Nephron progenitor cell (in vitro differentiated cells): ENCODE measurements around the gene ICOSLG.
"Not testable (repeated sequence)": the region's sequence is repeated elsewhere in the genome, so short reads cannot be mapped to it uniquely, and the experiment has no call there.

Source experiments
- DNase-seq: peaks from one replicate; pipeline ENCODE4 v3.0.0; 2021
- H3K27ac Mint-ChIP-seq: 2 replicates; pipeline ENCODE4 v1.8.0; 2021; ENCODE audit warnings: mild to moderate bottlenecking, moderate library complexity, mixed read lengths
- H3K27me3 Mint-ChIP-seq: 2 replicates; pipeline ENCODE4 v1.8.0; 2021; ENCODE audit warnings: mild to moderate bottlenecking, low read depth, mixed read lengths; ENCODE audit not compliant: poor library complexity
- H3K36me3 Mint-ChIP-seq: 2 replicates; pipeline ENCODE4 v1.8.0; 2021; ENCODE audit warnings: low read depth, mixed read lengths
- H3K4me1 Mint-ChIP-seq: 2 replicates; pipeline ENCODE4 v1.8.0; 2021; ENCODE audit warnings: mixed read lengths
- H3K4me3 Mint-ChIP-seq: 2 replicates; pipeline ENCODE4 v1.8.0; 2021; ENCODE audit warnings: mild to moderate bottlenecking, moderate library complexity, mixed read lengths
- H3K9me3 Mint-ChIP-seq: 2 replicates; pipeline ENCODE4 v1.8.0; 2021; ENCODE audit warnings: mild to moderate bottlenecking, moderate library complexity, mixed read lengths
- TF ChIP-seq, protein P1 (sequence below): fragments of 200-600 bp; sonication (generic); IDR thresholded peaks from 2 replicates; pipeline ENCODE4 v1.5.0; 2021; ENCODE audit warnings: antibody characterized with exemption

Gene ICOSLG

DNA sequence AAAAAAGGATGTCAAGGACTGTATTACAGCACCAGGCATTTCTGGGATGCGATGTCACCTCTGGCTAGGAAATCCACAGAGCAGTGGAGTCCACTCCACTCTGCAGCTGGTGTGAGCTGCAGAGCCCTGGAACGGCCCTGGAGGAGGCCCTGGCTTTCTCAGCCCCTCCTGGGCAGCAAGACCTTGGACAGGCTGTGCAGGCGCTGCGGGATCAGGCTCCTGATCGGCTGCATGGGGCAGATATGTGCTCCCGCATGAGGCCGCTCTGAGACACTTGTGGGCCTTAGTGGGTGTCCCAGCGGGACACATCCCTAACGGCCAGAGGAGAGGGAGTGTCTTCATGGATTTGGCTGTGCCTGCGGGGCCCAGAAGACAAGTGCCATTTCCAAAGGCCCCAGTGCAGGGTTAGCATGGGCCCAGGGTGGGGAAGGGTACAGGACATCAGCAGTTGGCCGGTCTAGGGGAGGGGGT lies 14.8 kb upstream of the ICOSLG start:
- H3K9me3 Mint-ChIP-seq: no peaks in the 10 kb centered on the region
- no peak overlapping the region for H3K4me3 Mint-ChIP-seq
- H3K27ac Mint-ChIP-seq: no peak overlapping the region
- TF ChIP-seq, protein P1, sequence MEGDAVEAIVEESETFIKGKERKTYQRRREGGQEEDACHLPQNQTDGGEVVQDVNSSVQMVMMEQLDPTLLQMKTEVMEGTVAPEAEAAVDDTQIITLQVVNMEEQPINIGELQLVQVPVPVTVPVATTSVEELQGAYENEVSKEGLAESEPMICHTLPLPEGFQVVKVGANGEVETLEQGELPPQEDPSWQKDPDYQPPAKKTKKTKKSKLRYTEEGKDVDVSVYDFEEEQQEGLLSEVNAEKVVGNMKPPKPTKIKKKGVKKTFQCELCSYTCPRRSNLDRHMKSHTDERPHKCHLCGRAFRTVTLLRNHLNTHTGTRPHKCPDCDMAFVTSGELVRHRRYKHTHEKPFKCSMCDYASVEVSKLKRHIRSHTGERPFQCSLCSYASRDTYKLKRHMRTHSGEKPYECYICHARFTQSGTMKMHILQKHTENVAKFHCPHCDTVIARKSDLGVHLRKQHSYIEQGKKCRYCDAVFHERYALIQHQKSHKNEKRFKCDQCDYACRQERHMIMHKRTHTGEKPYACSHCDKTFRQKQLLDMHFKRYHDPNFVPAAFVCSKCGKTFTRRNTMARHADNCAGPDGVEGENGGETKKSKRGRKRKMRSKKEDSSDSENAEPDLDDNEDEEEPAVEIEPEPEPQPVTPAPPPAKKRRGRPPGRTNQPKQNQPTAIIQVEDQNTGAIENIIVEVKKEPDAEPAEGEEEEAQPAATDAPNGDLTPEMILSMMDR: no peak
- H3K36me3 Mint-ChIP-seq: no peaks in the 10 kb centered on the region
- H3K4me1 Mint-ChIP-seq: no peaks in the 10 kb centered on the region
- peaks cover 12% of the 10 kb centered on the region for H3K27me3 Mint-ChIP-seq
- no peak for DNase-seq

DNA sequence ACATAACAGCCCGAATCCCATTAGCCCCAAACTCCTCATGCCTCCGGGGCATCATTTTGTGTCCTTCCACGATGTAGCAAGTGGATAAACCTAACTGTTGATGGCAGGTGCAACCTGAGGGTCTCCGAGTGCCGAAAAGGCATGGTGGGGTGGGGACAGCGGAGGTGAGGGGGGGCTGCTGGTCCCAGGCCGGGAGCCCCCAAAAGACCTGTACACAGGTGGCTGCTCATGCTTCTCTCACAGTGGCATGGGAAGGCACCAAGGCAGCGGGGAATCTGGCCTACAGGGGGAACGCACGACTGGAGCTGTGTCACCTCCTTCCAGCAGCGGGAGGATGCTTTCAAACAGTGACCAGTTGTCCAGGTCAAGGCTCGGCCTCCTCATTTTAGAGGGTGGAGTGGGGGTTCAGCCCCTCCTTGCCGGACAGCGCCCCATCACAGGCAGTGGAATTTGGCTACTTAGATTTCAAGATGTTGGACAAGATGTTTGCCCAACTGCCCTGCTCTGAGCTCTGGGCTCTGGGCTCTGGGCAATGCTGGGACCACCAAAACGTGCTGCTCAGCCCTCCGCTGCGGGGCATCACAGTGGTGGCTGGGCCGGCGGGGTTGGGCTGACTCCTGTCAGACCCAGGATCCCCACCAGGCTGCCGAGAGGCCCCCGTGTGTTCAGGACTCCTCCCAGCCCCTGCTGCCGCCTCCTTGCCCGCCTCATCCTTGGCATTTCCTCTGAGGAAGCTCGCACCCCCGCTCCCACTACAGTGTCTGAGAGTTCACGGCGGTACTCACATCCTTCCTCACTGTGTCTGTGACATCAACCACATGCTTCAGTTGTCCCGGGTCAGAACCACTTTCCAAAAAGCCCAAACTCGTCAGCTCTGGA lies 13.3 kb upstream of the ICOSLG start:
- Mint-ChIP-seq H3K4me3 (no peak overlapping the region), H3K36me3 (no peaks in the 10 kb centered on the region), H3K27ac (no peak overlapping the region), H3K9me3 (no peaks in the 10 kb centered on the region), H3K4me1 (no peaks in the 10 kb centered on the region), H3K27me3 (peaks cover 5% of the 10 kb centered on the region)
- no peak for DNase-seq
- TF ChIP-seq, protein P1: no peak

DNA sequence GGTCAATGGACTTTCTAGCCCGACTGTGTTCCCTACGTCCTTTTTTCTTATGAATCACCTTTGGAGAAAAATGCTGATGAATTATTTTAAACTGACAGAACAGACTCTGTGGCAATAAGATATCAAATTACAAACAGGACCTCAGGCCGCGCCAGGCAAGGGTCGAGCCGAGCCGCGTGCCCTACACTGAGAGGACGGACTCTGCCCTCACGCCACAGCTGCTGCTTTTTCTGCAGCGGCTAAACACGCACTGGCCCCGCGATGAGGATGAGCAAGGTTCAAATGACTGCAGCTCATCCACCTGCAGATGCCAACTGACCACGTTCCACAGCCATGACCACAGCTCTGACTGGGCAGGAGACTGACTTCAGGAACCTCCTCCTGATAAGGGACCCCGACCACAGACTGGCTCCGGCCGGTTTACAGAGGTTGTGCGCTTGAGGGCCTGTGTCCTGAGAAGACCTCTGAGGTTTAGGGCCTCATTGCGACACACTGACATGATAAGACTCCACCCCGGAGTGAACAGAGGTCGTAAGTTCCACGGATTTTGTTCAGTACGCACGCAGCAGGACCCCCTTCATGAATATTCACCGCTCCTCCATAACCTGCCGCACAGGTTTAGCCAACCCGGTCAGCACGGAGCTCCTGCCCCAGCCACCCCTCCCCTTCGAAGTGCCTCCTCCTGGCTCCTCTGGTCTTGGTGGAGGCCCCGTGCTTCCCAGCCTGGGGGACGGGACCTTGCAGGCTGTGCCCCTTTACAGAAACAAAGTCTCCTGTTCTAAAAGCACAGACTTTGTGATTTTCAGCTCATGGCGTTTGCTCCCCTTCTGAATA lies 8.7 kb upstream of the ICOSLG start:
- H3K9me3 Mint-ChIP-seq, H3K27ac Mint-ChIP-seq, H3K4me1 Mint-ChIP-seq, H3K27me3 Mint-ChIP-seq, H3K36me3 Mint-ChIP-seq, DNase-seq, H3K4me3 Mint-ChIP-seq: not testable (repeated sequence)

DNA sequence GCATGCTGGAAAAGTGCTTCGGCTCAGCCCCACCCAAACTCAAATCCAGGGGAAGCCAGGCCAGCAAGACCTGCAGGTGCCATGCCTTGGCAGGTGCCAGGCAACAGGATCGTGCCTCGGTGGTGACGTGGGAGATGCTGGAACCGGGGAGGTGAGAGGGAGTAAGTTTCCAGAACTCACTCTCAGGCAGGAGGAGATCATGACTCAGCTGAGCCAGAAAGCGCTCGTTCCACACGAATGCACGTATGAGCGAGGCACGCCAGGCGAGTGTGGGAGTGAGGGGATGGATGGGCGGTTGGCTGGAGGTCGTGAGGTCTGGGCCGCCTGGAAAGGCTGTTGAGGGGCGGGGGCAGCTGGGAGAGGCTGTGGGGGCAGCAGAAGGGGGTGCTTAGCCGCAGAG lies 7.2 kb upstream of the ICOSLG start:
- not testable (repeated sequence) for H3K27ac Mint-ChIP-seq, H3K27me3 Mint-ChIP-seq, H3K9me3 Mint-ChIP-seq, DNase-seq, H3K4me3 Mint-ChIP-seq, H3K4me1 Mint-ChIP-seq, H3K36me3 Mint-ChIP-seq

DNA sequence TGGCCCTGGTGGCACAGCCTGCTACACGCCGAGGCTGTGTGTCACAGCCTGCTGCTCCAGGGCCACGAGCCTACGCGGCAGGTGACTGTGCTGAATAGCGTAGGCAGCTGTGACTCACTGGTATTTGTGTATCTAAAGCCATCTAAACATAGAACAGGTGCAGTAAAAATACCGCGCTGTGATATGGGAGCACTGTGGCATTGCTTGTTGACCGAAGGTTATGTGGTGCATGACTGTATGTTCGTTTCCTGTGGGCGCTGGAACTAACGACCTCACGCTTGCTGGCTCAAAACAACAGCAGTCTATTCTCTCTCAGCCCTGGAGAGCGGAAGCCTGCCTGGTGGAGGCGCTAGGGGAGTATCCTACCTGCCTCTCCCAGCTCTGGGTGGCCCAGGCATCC lies 3.2 kb upstream of the ICOSLG start:
- H3K4me3 Mint-ChIP-seq, H3K27ac Mint-ChIP-seq, H3K36me3 Mint-ChIP-seq, H3K4me1 Mint-ChIP-seq, H3K9me3 Mint-ChIP-seq, H3K27me3 Mint-ChIP-seq, DNase-seq: not testable (repeated sequence)

DNA sequence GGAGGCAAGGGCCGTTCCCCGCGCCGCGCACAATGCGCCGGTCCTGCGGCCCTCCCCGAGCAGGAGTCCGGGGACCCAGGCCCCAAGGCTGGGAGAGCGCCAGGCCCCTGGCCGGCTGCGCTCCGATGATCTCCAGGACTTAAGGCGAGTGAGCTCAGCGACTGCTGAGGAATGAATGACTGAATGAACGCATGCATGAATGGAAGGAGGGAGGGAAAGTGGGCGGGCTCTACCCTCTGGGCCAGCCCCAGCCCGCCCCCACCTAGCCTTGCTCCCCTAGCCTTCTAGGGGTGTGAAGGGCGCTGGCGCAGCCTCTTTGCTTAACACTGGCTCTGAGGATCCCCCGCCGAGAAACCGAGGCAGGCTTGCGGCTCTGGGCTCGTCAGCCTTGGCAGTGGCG lies 538 bp upstream of the ICOSLG start:
- DNase-seq, H3K27me3 Mint-ChIP-seq: not testable (repeated sequence)

DNA sequence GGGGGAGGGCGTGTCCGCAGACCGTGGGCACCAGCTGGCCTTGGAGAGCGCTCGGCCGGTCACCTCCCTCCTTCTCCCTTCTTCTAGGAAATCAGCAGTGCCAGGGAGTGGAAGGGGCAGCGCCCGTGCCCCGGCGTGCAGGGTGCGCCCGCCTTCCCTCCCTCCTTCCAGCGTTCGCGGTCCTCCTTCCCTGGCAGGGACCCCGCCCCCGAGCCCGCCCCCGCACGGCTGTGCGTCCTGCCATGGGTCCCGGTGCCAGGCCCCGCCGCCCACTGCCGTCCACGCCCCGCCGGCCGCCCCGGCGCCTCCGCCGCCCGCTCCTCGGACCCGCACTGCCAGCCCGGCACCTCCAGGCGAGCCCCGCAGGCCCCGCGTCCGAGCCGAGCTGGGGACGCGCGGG lies 390 bp downstream of the ICOSLG start:
- not testable (repeated sequence) for H3K9me3 Mint-ChIP-seq, H3K27me3 Mint-ChIP-seq, H3K27ac Mint-ChIP-seq, H3K4me3 Mint-ChIP-seq, H3K36me3 Mint-ChIP-seq, DNase-seq, H3K4me1 Mint-ChIP-seq

More for the DNA sequence above, 538 bp upstream of the ICOSLG start:
- not testable (repeated sequence) for H3K4me3 Mint-ChIP-seq, H3K36me3 Mint-ChIP-seq, H3K27ac Mint-ChIP-seq, H3K9me3 Mint-ChIP-seq, H3K4me1 Mint-ChIP-seq

DNA sequence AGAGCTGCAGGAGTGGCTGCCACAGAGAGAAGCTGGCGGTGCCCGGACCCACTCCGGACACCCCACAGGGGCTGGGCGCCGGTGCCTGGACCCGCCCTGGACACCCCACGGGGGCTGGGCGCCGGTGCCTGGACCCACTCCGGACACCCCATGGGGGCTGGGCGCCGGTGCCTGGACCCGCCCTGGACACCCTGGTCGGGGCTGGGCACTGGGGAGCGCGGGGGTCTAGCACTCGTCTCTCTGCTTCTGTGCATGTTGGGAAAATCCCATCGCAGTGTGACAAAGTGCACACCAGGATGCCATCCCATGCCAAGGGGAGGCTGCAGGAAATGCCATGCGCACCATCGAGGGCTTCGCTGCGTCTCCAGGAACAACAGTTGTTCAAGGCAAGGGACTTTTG lies 11.2 kb downstream of the ICOSLG start:
- H3K27me3 Mint-ChIP-seq: not testable (repeated sequence)

DNA sequence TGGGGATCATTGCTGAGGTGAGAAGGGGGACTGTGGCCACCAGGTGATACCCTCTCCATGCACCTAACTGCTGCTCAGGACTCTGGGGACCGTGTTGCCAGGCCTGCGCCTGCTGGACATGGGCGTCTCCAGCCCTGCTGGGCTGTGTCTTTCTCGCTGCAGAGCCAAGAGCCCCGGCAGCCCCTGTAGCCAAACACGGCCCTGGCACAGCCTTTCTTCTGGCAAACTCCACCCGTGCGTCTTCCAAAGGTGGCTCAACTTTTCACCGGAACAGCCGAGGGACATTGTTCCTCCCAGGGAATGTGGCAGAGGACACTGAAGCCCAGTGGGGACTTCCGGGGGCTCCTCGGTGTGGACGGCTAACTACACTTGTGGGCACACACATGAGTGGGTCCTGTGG lies 12.6 kb downstream of the ICOSLG start:
- H3K4me1 Mint-ChIP-seq, DNase-seq, H3K27ac Mint-ChIP-seq, H3K27me3 Mint-ChIP-seq, H3K4me3 Mint-ChIP-seq, H3K9me3 Mint-ChIP-seq, H3K36me3 Mint-ChIP-seq: not testable (repeated sequence)

More for the DNA sequence above, 11.2 kb downstream of the ICOSLG start:
- H3K9me3 Mint-ChIP-seq, DNase-seq, H3K4me1 Mint-ChIP-seq, H3K36me3 Mint-ChIP-seq, H3K4me3 Mint-ChIP-seq, H3K27ac Mint-ChIP-seq: not testable (repeated sequence)

DNA sequence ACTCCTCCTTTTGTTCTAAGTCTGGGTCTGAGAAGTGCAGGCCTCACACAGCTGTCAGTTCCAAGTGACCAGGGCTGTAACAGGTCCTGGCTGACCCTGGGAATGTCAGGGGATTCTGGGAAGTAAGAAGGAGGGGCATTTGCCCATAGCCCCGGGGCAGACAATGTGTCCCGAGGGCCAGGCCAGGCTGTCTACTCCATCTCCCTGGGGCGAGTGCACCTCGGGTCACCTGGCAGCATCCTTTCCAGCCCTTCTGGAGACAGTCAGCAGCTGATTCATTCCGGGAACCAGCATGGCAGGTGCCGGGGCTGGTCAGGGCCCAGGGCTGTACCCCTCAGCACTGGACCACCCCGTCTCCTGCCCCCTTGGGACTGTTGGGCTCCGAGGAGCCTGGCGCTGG lies 13.1 kb downstream of the ICOSLG start:
- not testable (repeated sequence) for H3K4me1 Mint-ChIP-seq, DNase-seq, H3K27me3 Mint-ChIP-seq, H3K4me3 Mint-ChIP-seq, H3K9me3 Mint-ChIP-seq, H3K27ac Mint-ChIP-seq, H3K36me3 Mint-ChIP-seq

DNA sequence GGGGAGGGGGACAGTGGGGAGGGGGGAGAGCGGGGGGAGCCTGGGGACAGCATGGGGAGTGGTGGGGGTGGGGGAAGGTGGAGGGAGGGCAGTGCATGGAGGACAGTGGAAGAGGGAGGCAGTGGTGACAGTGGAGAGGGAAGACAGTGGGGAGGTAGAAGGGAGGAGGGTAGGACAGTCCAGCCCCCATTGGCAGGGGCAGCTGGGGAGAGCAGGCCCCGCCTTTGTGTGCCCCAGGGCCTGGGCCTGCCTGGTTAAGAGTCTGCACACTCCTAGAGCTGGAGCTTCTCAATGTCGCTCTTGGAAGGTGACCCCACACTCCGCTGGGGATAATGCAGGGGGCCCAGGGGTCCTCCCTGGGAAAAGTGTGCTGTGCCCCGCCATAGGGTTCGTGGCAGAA lies 15.1 kb downstream of the ICOSLG start:
- H3K4me1 Mint-ChIP-seq, H3K9me3 Mint-ChIP-seq, H3K36me3 Mint-ChIP-seq, H3K27me3 Mint-ChIP-seq, H3K27ac Mint-ChIP-seq, H3K4me3 Mint-ChIP-seq, DNase-seq: not testable (repeated sequence)

DNA sequence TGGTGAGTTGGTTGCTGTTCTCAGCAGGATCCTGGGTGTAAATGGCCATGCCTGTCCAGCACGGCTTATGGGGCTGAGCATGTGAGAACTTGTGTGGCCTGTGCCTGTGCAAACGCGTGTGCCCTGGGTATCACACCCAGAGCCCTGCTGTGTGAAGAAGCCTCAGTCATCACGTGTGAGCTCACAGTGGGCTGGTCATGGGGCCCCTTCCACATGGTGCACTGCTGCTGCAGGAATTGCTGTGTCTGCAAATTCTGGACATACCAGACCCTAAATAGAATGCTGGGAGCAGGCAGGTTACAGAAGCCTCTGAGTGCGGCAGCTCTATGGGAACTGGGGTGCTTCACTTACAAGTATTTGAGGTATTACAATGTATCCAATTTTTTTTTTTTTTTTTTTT lies 17.4 kb downstream of the ICOSLG start:
- not testable (repeated sequence) for H3K36me3 Mint-ChIP-seq, DNase-seq, H3K4me1 Mint-ChIP-seq, H3K27me3 Mint-ChIP-seq, H3K4me3 Mint-ChIP-seq, H3K27ac Mint-ChIP-seq, H3K9me3 Mint-ChIP-seq
